HG02840 (cell line): ENCODE results near the gene CYB561D1.
A peak's percentile ranks its signal among the peaks of the same experiment; 100 is the strongest.

Experiments
- ATAC-seq: cut with Tn5 transposase; IDR thresholded peaks from one replicate; pipeline ENCODE4 v1.9.1; 2021; ENCODE audit warnings: mild to moderate bottlenecking, moderate library complexity, moderate number of reproducible peaks; ENCODE audit not compliant: unreplicated experiment, low FRiP score

The CYB561D1 gene

GRCh38 chr1:109543988-109544735 is 50.3 kb downstream of the CYB561D1 start:
- ATAC-seq, result no peak

DNA sequence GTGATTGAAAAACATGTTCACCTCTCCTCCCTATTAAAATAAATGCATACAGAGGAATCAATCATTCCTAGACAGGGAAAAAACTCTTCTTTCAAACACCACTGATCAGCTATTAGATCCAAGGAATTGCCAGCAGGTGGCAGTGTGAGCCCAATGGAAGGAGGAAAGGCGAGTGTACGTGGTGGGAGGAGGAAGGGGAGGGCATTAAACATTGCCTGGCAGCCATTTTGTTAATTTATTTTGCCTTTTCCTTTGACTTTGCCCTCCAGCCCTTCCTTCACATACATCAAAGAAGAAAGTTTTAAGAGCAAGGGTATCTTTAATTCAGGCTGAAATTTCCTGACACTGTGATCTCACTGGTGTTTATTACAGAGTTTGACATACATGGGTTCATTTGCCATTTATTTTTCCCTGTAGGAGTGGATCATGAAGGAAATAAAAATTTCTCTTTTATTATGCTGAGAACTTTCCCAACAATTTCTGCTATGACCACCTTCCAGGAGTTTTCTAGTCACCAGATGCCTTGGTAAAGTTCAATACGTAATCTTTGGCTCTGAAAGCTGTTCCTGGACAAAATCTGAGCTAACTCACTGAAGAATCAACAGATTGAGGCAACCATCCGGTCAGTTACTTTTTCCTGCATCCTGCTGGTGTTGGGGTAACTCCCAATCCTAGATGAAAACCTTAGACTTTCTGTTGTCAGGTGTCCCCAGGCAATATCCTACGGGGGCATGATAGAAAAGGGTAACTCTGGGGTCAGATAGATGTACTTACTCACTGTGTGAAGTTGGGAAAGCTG is 52.6 kb downstream of the CYB561D1 start:
- no peak for ATAC-seq

- peak; percentile 8 for ATAC-seq
Observed at GRCh38 chr1:109547463-109548320, 53.8 kb downstream of the CYB561D1 start.

DNA sequence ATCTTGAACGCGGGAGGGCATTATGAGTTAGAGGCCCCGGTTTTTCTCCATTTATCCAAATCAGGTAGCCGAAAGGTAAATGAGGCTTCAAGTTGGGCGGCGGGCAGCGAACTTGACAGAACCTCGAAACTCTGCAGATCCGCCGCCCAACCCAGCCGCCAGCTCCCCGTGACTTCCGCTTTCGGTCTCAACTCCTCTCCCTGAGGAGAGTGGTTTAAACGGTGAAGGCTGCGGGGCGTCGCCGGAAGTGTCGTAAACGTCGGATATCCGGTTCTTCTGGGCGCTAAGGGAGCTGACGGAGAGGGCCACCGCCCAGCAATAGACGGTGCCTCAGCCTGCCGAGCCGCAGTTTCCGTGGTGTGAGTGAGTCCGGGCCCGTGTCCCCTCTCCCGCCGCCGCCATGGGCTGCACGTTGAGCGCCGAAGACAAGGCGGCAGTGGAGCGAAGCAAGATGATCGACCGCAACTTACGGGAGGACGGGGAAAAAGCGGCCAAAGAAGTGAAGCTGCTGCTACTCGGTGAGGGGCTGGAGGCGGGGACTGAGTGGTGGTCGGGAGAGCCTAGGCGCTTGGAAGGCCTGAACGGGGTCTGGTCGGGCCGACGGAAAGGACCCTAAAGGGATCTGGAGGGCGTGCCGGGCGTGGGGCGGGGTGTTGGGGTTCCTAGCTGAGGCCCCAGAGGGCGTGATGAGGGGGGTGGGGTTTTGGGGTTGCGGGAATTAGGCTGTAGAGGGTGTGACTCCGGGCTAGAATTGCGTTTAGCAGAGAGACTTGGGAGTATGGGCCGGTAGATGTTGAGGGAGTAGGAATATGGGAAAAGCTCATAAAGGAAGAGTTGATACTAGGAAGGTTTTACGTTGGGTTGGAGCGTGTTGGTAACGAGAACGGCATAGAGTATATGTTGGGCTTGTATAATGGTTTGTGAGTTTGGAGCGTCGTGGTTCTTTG is 54.7 kb downstream of the CYB561D1 start, which contains the start of gene GNAI3:
Gene GNAI3 (plus strand): TSS at position 295 of the 947 bp plus-strand sequence. CDS start 106 bp downstream, at position 401.
- peak; percentile 90 for ATAC-seq
